Natural killer cell (primary cell): ENCODE measurements around the gene ZNF438. TPM values are rescaled to one million over a fixed set of nuclear protein-coding genes. Genes with fewer than 3 reads are reported as not detected.
"Not testable (repeated sequence)": the region's sequence is repeated elsewhere in the genome, so short reads cannot be mapped to it uniquely, and the experiment has no call there.

ENCODE experiments used
- ATAC-seq, 3 donors: fragments of 150-1000 bp in 2 of 3; fragments of 200-7000 bp in 1 of 3; cut with Tn5 transposase; 1 replicate in 1 of 3; 2 replicates in 2 of 3; pipeline ENCODE4 v1.10.0; 2021; ENCODE audit warnings: mild to moderate bottlenecking in 2 of 3, moderate library complexity in 2 of 3
- DNase-seq, 2 donors: peaks; one replicate each; pipeline versions ENCODE4 v3.0.0 to v3.0.0-alpha.2; 2013 to 2021; ENCODE audit warnings: mixed read lengths in 1 of 2
- H3K27ac ChIP-seq: one replicate; pipeline ENCODE4 v1.5.1; 2013; ENCODE audit warnings: mild to moderate bottlenecking, low read length
- H3K27me3 ChIP-seq: one replicate; pipeline ENCODE4 v1.6.1; 2013; ENCODE audit warnings: low read length; ENCODE audit not compliant: control insufficient read depth, insufficient read depth
- H3K36me3 ChIP-seq: one replicate; pipeline ENCODE4 v1.6.1; 2013; ENCODE audit warnings: low read length; ENCODE audit not compliant: control insufficient read depth, insufficient read depth
- H3K4me1 ChIP-seq: one replicate; pipeline ENCODE4 v1.6.1; 2013; ENCODE audit warnings: low read length; ENCODE audit not compliant: control insufficient read depth, insufficient read depth
- H3K4me3 ChIP-seq: one replicate; pipeline ENCODE4 v1.5.1; 2013; ENCODE audit warnings: low read length
- H3K9me3 ChIP-seq: one replicate; pipeline ENCODE4 v1.6.1; 2013; ENCODE audit warnings: low read length; ENCODE audit not compliant: control insufficient read depth, insufficient read depth
- H3K27ac Mint-ChIP-seq, 2 donors: one replicate each; pipeline ENCODE4 v1.8.0; 2022; ENCODE audit warnings: mild to moderate bottlenecking in 2 of 2, mixed read lengths in 2 of 2, moderate library complexity in 1 of 2
- H3K27me3 Mint-ChIP-seq, 2 donors: one replicate each; pipeline ENCODE4 v1.8.0; 2022; ENCODE audit warnings: low read depth in 2 of 2, mixed read lengths in 2 of 2
- H3K36me3 Mint-ChIP-seq: one replicate; pipeline ENCODE4 v1.8.0; 2022; ENCODE audit warnings: mixed read lengths
- H3K4me1 Mint-ChIP-seq, 2 donors: one replicate each; pipeline ENCODE4 v1.8.0; 2022; ENCODE audit warnings: mixed read lengths in 2 of 2
- H3K4me3 Mint-ChIP-seq: one replicate; pipeline ENCODE4 v1.8.0; 2022; ENCODE audit warnings: mild to moderate bottlenecking, moderate library complexity, mixed read lengths
- H3K9me3 Mint-ChIP-seq, 2 donors: one replicate each; pipeline ENCODE4 v1.8.0; 2022; ENCODE audit warnings: mixed read lengths in 2 of 2
- WGBS: methylation state at CpG from one replicate; pipeline ENCODE4 v1.1.7; 2013; ENCODE audit warnings: missing lambda C conversion rate; ENCODE audit not compliant: insufficient coverage; 5-methylcytosine and 5-hydroxymethylcytosine counted together
- intact Hi-C: fragments of 100-400 bp; cut with micrococcal nuclease; formaldehyde crosslinking; loops from one replicate; pipeline ENCODE4 v1.14.2; 2022
- total RNA-seq, 4 donors: library from RNA; stranded (reverse); fragments of 120-200 nt in 1 of 4; gene quantifications; one replicate each; pipeline versions ENCODE4 v1.2.3 to v1.2.4, GENCODE V29; 2013 to 2022
- TF ChIP-seq, protein P1 (sequence below): fragments of 200-600 bp; IDR thresholded peaks from one replicate; pipeline ENCODE4 v1.8.0; 2022; ENCODE audit warnings: antibody characterized with exemption

Gene ZNF438
- total RNA-seq, 3 donors from 2014 or later (not counting 1 experiment from before 2014, with no cell fraction given), result 2.2 to 3.7 (median 3.7) TPM

DNA sequence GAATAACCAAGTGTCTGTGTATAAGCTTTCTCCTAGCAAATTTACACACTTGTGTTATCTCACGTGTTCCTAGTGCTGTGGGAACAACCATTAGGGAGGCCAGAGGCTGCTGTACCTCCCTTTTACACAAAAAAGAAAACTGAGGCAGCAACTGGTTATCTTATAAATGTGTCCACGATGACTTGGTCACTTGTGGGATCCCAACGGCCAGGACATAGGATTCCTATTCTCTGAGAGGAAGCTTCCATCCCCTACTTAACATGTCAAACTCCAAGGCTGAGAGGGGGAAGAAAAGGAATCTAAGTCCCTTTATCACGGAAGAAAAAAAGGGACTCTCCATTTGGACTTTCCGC, 484 bp downstream of the ZNF438 start:
- Mint-ChIP-seq H3K36me3 (no peaks in the 10 kb centered on the region), H3K27ac (peak overlapping the region; percentile 90 to 97), H3K4me3 (peak overlapping the region; percentile 94), H3K9me3 (no peaks in the 10 kb centered on the region), H3K4me1 (peaks cover 10 to 11% of the 10 kb centered on the region in 2 donors), H3K27me3 (no peaks in the 10 kb centered on the region)
- H3K4me1 ChIP-seq, result peaks cover 15% of the 10 kb centered on the region
- intact Hi-C loops, result loop anchor here (1.0 to 5.0 kb wide), 4 partner anchors 34 to 776 kb away; partner anchors contain the start of gene ZEB1
- no peaks in the 10 kb centered on the region for H3K27me3 ChIP-seq
- H3K4me3 ChIP-seq, result peak overlapping the region; percentile 66
- TF ChIP-seq, protein P1, sequence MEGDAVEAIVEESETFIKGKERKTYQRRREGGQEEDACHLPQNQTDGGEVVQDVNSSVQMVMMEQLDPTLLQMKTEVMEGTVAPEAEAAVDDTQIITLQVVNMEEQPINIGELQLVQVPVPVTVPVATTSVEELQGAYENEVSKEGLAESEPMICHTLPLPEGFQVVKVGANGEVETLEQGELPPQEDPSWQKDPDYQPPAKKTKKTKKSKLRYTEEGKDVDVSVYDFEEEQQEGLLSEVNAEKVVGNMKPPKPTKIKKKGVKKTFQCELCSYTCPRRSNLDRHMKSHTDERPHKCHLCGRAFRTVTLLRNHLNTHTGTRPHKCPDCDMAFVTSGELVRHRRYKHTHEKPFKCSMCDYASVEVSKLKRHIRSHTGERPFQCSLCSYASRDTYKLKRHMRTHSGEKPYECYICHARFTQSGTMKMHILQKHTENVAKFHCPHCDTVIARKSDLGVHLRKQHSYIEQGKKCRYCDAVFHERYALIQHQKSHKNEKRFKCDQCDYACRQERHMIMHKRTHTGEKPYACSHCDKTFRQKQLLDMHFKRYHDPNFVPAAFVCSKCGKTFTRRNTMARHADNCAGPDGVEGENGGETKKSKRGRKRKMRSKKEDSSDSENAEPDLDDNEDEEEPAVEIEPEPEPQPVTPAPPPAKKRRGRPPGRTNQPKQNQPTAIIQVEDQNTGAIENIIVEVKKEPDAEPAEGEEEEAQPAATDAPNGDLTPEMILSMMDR, result no peak
- DNase-seq, result peak in 1 of 2 donors; percentile 20
- no peaks in the 10 kb centered on the region for H3K36me3 ChIP-seq
- peak overlapping the region; percentile 90 for H3K27ac ChIP-seq
- H3K9me3 ChIP-seq, result no peaks in the 10 kb centered on the region
- ATAC-seq, result no peak
- WGBS, result 25% methylated on average over 3 of the region's 5 CpGs

DNA sequence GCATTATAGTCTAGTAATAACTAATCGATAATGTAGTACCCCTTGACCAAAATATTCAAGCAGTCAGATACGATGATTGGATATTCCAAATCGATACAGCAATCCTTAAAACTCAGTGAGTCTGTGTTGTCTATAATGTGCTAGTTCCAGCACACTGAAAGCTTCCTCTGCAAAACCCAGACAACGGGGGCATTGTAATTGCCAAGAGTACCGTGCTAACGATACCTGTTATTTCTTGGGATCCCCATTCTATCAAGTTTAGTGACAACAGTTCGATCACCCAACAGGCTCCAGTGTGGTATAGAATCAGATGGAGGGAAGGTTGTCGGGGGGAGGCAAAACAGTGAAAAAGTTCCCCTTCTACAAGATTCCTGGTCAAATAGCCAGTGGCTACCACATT, 865 bp downstream of the ZNF438 start:
- H3K27ac ChIP-seq, result peak overlapping the region; percentile 90
- intact Hi-C loops, result loop anchor here (1.0 to 5.0 kb wide), 4 partner anchors 33 to 777 kb away; partner anchors contain the start of gene ZEB1
- no peaks in the 10 kb centered on the region for H3K27me3 Mint-ChIP-seq
- H3K36me3 Mint-ChIP-seq, result no peaks in the 10 kb centered on the region
- no peaks in the 10 kb centered on the region for H3K36me3 ChIP-seq
- H3K4me3 Mint-ChIP-seq, result peak overlapping the region; percentile 94
- TF ChIP-seq, protein P1, result no peak
- H3K4me1 Mint-ChIP-seq, result peaks cover 10 to 11% of the 10 kb centered on the region in 2 donors
- peaks cover 15% of the 10 kb centered on the region for H3K4me1 ChIP-seq
- ATAC-seq (no peak), DNase-seq (no peak)
- no peaks in the 10 kb centered on the region for H3K9me3 Mint-ChIP-seq
- peak overlapping the region; percentile 90 to 97 for H3K27ac Mint-ChIP-seq
- WGBS, result 93% methylated on average over 8 of the region's 8 CpGs
- H3K9me3 ChIP-seq, result no peaks in the 10 kb centered on the region
- peak overlapping the region; percentile 66 for H3K4me3 ChIP-seq
- H3K27me3 ChIP-seq, result no peaks in the 10 kb centered on the region

DNA sequence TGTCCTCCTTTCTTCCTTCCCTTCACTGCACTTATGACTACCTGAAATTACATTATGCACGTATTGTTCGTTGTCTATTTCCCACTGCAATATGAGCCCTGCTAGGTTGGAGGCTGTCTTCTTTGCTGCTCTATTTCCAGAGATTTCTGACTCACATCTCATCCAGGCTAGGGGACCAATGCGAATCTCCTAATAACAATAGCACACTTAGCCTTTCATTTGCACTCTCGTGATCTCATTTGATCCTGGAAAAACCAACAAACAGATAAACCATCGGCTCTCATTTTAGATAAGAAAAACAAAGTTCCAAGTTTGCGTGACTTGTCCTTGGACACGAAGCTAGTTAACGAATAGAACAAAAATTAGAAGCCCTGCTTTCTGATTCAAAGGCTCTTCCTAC, 1.4 kb downstream of the ZNF438 start:
- no peaks in the 10 kb centered on the region for H3K27me3 Mint-ChIP-seq
- H3K36me3 Mint-ChIP-seq, result no peaks in the 10 kb centered on the region
- no peak overlapping the region for H3K27ac Mint-ChIP-seq
- H3K36me3 ChIP-seq, result no peaks in the 10 kb centered on the region
- TF ChIP-seq, protein P1, result no peak
- H3K9me3 Mint-ChIP-seq, result no peaks in the 10 kb centered on the region
- H3K4me3 Mint-ChIP-seq, result no peak overlapping the region
- DNase-seq, result no peak
- ATAC-seq, result no peak
- peaks cover 10 to 11% of the 10 kb centered on the region in 2 donors for H3K4me1 Mint-ChIP-seq
- H3K4me1 ChIP-seq, result peaks cover 15% of the 10 kb centered on the region
- intact Hi-C loops, result loop anchor here (5.0 kb wide), 3 partner anchors 33 to 777 kb away; partner anchors contain the start of gene ZEB1
- H3K4me3 ChIP-seq, result no peak overlapping the region
- 98% methylated on average over 8 of the region's 8 CpGs for WGBS
- H3K9me3 ChIP-seq, result no peaks in the 10 kb centered on the region
- no peaks in the 10 kb centered on the region for H3K27me3 ChIP-seq
- H3K27ac ChIP-seq, result no peak overlapping the region

DNA sequence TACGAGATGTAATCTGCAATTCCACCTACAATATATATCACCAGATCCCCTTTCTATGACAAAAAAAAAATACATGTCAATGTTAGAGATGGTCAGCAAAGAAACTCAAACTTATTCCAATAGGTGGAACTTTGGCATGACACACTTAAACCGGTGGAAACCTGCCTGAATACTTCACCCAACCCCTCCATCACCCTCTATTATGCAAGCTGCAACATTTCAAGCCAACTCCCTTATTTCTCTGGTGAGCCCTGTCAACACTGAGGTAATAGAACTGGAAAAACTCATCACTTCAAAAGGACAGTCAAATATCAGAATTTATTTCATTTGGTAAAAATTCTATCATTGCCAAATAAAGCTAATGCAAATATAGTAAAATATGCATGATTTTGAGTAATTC, 3.6 kb downstream of the ZNF438 start:
- Histone ChIP-seq H3K27me3 (no peaks in the 10 kb centered on the region), H3K4me3 (no peak overlapping the region), H3K36me3 (no peaks in the 10 kb centered on the region), H3K27ac (no peak overlapping the region), H3K9me3 (no peaks in the 10 kb centered on the region), H3K4me1 (peaks cover 15% of the 10 kb centered on the region)
- H3K27ac Mint-ChIP-seq, result no peak overlapping the region
- 88% methylated on average over 1 of the region's 2 CpGs for whole genome bisulfite sequencing
- no peak for DNase-seq
- H3K4me1 Mint-ChIP-seq, result peaks cover 10 to 11% of the 10 kb centered on the region in 2 donors
- no peaks in the 10 kb centered on the region for H3K27me3 Mint-ChIP-seq
- no peak overlapping the region for H3K4me3 Mint-ChIP-seq
- H3K9me3 Mint-ChIP-seq, result no peaks in the 10 kb centered on the region
- no peak for ATAC-seq
- no peaks in the 10 kb centered on the region for H3K36me3 Mint-ChIP-seq
- TF ChIP-seq, protein P1, result no peak
- intact Hi-C loops, result no loop called here

DNA sequence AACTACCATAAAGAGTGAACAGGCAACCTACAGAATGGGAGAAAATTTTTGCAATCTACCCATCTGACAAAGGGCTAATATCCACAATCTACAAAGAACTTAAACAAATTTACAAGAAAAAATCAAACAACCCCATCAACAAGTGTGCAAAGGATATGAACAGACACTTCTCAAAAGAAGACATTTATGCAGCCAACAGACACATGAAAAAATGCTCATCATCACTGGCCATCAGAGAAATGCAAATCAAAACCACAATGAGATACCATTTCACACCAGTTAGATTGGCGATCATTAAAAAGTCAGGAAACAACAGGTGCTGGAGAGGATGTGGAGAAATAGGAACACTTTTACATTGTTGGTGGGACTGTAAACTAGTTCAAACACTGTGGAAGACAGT, 5.4 kb downstream of the ZNF438 start:
- H3K27ac Mint-ChIP-seq, H3K9me3 Mint-ChIP-seq, intact Hi-C loops, H3K4me3 ChIP-seq, H3K36me3 ChIP-seq, H3K27me3 Mint-ChIP-seq, H3K4me1 ChIP-seq, H3K4me3 Mint-ChIP-seq, H3K27ac ChIP-seq, DNase-seq, H3K27me3 ChIP-seq, H3K4me1 Mint-ChIP-seq, H3K9me3 ChIP-seq, ATAC-seq, H3K36me3 Mint-ChIP-seq: not testable (repeated sequence)
- no CpG with 5 or more reads among the region's 1 CpG for WGBS
